HL-60 (cell line): Measurements from ENCODE around the gene CYB561D2.

Source experiments
- DNase-seq, 2 experiments: peaks; one replicate each; pipeline ENCODE4 v3.0.0-alpha.2; 2010 to 2020; ENCODE audit warnings: low read depth in 1 of 2, low spot score in 1 of 2
- H3K27ac ChIP-seq: fragments of 250-450 bp; sonication (Bioruptor Pico); replicated peaks from 2 replicates; pipeline ENCODE4 v1.5.1; 2020; ENCODE audit warnings: mild to moderate bottlenecking, moderate library complexity
- H3K27me3 ChIP-seq: fragments of 250-450 bp; sonication (Bioruptor Pico); 2 replicates; pipeline ENCODE4 v1.5.1; 2021; ENCODE audit warnings: mild to moderate bottlenecking, moderate library complexity; ENCODE audit not compliant: insufficient read depth, poor library complexity, severe bottlenecking
- H3K4me3 ChIP-seq: replicated peaks from 2 replicates; pipeline ENCODE4 v1.5.1; 2011; ENCODE audit warnings: mild to moderate bottlenecking, control low read depth, low read length; ENCODE audit not compliant: insufficient read depth
- CTCF ChIP-seq: IDR thresholded peaks from one replicate; pipeline ENCODE4 v1.5.1; 2011; ENCODE audit warnings: low read length, control low read depth, inconsistent platforms; ENCODE audit not compliant: insufficient read depth
- GABPA ChIP-seq: IDR thresholded peaks from 2 replicates; pipeline ENCODE4 v1.6.1; 2012; ENCODE audit warnings: low read depth
- POLR2AphosphoS5 ChIP-seq: IDR thresholded peaks from 2 replicates; pipeline ENCODE4 v1.6.1; 2012; ENCODE audit warnings: low read depth
- SPI1 ChIP-seq: IDR thresholded peaks from 2 replicates; pipeline ENCODE4 v1.6.1; 2012; ENCODE audit warnings: low read depth, mild to moderate bottlenecking, borderline replicate concordance
- TF ChIP-seq, protein P1 (sequence below): IDR thresholded peaks from 2 replicates; pipeline ENCODE4 v1.6.1; 2012; ENCODE audit warnings: low read depth; ENCODE audit not compliant: insufficient replicate concordance

The CYB561D2 gene

GRCh38 chr3:50373146-50374051, 22.7 kb downstream of the CYB561D2 start:
- H3K27ac ChIP-seq = no peak overlapping the region
- TF ChIP-seq POLR2AphosphoS5 (no peak), GABPA (no peak), SPI1 (no peak), CTCF (no peak)
- TF ChIP-seq, protein P1, sequence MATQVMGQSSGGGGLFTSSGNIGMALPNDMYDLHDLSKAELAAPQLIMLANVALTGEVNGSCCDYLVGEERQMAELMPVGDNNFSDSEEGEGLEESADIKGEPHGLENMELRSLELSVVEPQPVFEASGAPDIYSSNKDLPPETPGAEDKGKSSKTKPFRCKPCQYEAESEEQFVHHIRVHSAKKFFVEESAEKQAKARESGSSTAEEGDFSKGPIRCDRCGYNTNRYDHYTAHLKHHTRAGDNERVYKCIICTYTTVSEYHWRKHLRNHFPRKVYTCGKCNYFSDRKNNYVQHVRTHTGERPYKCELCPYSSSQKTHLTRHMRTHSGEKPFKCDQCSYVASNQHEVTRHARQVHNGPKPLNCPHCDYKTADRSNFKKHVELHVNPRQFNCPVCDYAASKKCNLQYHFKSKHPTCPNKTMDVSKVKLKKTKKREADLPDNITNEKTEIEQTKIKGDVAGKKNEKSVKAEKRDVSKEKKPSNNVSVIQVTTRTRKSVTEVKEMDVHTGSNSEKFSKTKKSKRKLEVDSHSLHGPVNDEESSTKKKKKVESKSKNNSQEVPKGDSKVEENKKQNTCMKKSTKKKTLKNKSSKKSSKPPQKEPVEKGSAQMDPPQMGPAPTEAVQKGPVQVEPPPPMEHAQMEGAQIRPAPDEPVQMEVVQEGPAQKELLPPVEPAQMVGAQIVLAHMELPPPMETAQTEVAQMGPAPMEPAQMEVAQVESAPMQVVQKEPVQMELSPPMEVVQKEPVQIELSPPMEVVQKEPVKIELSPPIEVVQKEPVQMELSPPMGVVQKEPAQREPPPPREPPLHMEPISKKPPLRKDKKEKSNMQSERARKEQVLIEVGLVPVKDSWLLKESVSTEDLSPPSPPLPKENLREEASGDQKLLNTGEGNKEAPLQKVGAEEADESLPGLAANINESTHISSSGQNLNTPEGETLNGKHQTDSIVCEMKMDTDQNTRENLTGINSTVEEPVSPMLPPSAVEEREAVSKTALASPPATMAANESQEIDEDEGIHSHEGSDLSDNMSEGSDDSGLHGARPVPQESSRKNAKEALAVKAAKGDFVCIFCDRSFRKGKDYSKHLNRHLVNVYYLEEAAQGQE = no peak
- H3K27me3 ChIP-seq = peaks cover 2% of the 10 kb centered on the region
- DNase-seq = no peak
- no peak overlapping the region for H3K4me3 ChIP-seq

- Histone ChIP-seq H3K27me3 (no peaks in the 10 kb centered on the region), H3K27ac (no peak overlapping the region), H3K4me3 (no peak overlapping the region)
- TF ChIP-seq CTCF = no peak
- no peak for TF ChIP-seq GABPA
- TF ChIP-seq POLR2AphosphoS5 = no peak
- TF ChIP-seq, protein P1 = no peak
- TF ChIP-seq SPI1 = no peak
- no peak for DNase-seq
These were observed 23.9 kb downstream of the CYB561D2 start for GRCh38 chr3:50374363-50375257.

- Histone ChIP-seq H3K27ac (no peak overlapping the region), H3K27me3 (no peaks in the 10 kb centered on the region), H3K4me3 (no peak overlapping the region)
- TF ChIP-seq GABPA (no peak), POLR2AphosphoS5 (no peak), SPI1 (no peak), CTCF (no peak)
- TF ChIP-seq, protein P1 = no peak
- no peak for DNase-seq
These were observed 24.7 kb downstream of the CYB561D2 start for GRCh38 chr3:50375258-50375931.
